SIG-M5 treated with dmso at 0.1 percent for 504 hours (cell line): Measurements from ENCODE around the gene SLC37A3.
"Not testable (repeated sequence)": the region's sequence is repeated elsewhere in the genome, so short reads cannot be mapped to it uniquely, and the experiment has no call there.

Source experiments
- DNase-seq: peaks from one replicate; lab custom pipeline; 2025; ENCODE audit not compliant: unreplicated experiment; lab: John Stamatoyannopoulos, UW

The SLC37A3 gene

GRCh38 chr7:140349144-140349771 lies 49.1 kb downstream of the SLC37A3 start:
- DNase-seq = no peak

- DNase-seq = no peak
These were observed 50.0 kb downstream of the SLC37A3 start for GRCh38 chr7:140348161-140348849.

GRCh38 chr7:140347218-140347617 lies 51.1 kb downstream of the SLC37A3 start:
- no peak for DNase-seq

- DNase-seq = no peak
These were observed 52.9 kb downstream of the SLC37A3 start for GRCh38 chr7:140345426-140345825.

GRCh38 chr7:140342727-140343514 lies 55.4 kb downstream of the SLC37A3 start:
- DNase-seq = peak; percentile 78

GRCh38 chr7:140338959-140339358 lies 59.4 kb downstream of the SLC37A3 start:
- DNase-seq = not testable (repeated sequence)

GRCh38 chr7:140334341-140335057 lies 63.8 kb downstream of the SLC37A3 start:
- DNase-seq = no peak

- DNase-seq = no peak
These were observed 64.6 kb downstream of the SLC37A3 start for GRCh38 chr7:140333686-140334085.

- DNase-seq = no peak
These were observed 65.1 kb downstream of the SLC37A3 start for GRCh38 chr7:140333223-140333622.

- no peak for DNase-seq
These were observed 67.7 kb downstream of the SLC37A3 start for GRCh38 chr7:140330595-140330994.

- DNase-seq = no peak
These were observed 68.2 kb downstream of the SLC37A3 start for GRCh38 chr7:140330128-140330527.

GRCh38 chr7:140327261-140327661 lies 71.1 kb downstream of the SLC37A3 start:
- DNase-seq = no peak

- DNase-seq = peak; percentile 24
These were observed 72.0 kb downstream of the SLC37A3 start for GRCh38 chr7:140326116-140326928.

- no peak for DNase-seq
These were observed 72.7 kb downstream of the SLC37A3 start for GRCh38 chr7:140325600-140325999.

- DNase-seq = no peak
These were observed 73.6 kb downstream of the SLC37A3 start for GRCh38 chr7:140324714-140325113.

- no peak for DNase-seq
These were observed 75.6 kb downstream of the SLC37A3 start for GRCh38 chr7:140322759-140323158.

- DNase-seq = not testable (repeated sequence)
These were observed 78.3 kb downstream of the SLC37A3 start for GRCh38 chr7:140320078-140320477.

- no peak for DNase-seq
These were observed 80.3 kb downstream of the SLC37A3 start for GRCh38 chr7:140317999-140318398.

GRCh38 chr7:140317597-140317996 lies 80.7 kb downstream of the SLC37A3 start:
- DNase-seq = peak; percentile 52

GRCh38 chr7:140316165-140316661 lies 82.1 kb downstream of the SLC37A3 start:
- DNase-seq = peak; percentile 46
